ENCODE data around the gene NSD1. TPM values are rescaled to one million over a fixed set of nuclear protein-coding genes. Genes with fewer than 3 reads are reported as not detected.

NSD1 gene
- total and polyA plus RNA-seq, 2 of the 4 experiments (the other 2 are of a cell fraction) = 7.7 to 31.0 TPM

GRCh38 chr5:177253252-177253651 lies 119.7 kb downstream of the NSD1 start:
- no peak for DNase-seq
- no TSS peak for BruUV-seq (replicated peaks)
- Histone ChIP-seq H3K27me3 (ENCODE audit: control insufficient read depth, insufficient read depth, low read length) (no peaks in the 10 kb centered on the region), H4K5ac (ENCODE audit: low read depth, low read length) (no peak overlapping the region), H3K9ac (ENCODE audit: low read depth, low read length) (no peak overlapping the region), H4K20me1 (ENCODE audit: insufficient read depth, low read length) (no peaks in the 10 kb centered on the region), H3K9me3 (ENCODE audit: control insufficient read depth, insufficient read depth, low read length) (no peaks in the 10 kb centered on the region), H3K14ac (replicated peaks; ENCODE audit: low read depth, low read length) (no peak overlapping the region), H3K18ac (ENCODE audit: low read depth, low read length) (no peak overlapping the region), H2AFZ (replicated peaks; ENCODE audit: low read length, poor library complexity) (no peak overlapping the region), H3K4ac (ENCODE audit: low read depth, low read length) (no peak overlapping the region), H3K79me1 (ENCODE audit: low read depth in 1 of 2, low read length in 2 of 2) (peaks cover 13 to 18% of the 10 kb centered on the region in 2 experiments; a peak in 3 of 4 replicates), H2BK15ac (ENCODE audit: low read depth, low read length) (no peak overlapping the region), H4K91ac (ENCODE audit: insufficient read depth, low read depth, low read length) (no peak overlapping the region), H3K27ac (ENCODE audit: insufficient read depth, low read length) (no peak overlapping the region), H2BK20ac (ENCODE audit: low read depth, low read length) (no peak overlapping the region), H3K23ac (ENCODE audit: low read depth, low read length) (no peak overlapping the region), H3K4me2 (ENCODE audit: low read depth, low read length) (no peak overlapping the region), H2BK5ac (ENCODE audit: low read depth, low read length, poor library complexity, severe bottlenecking) (no peak overlapping the region), H2AK9ac (replicated peaks; ENCODE audit: low read depth, low read length, poor library complexity) (no peak overlapping the region), H2BK120ac (ENCODE audit: low read depth, low read length) (no peak overlapping the region), H3K4me3 (ENCODE audit: insufficient read depth, low read depth, low read length) (no peak overlapping the region), H2AK5ac (ENCODE audit: low read depth, low read length) (no peak overlapping the region), H3K56ac (ENCODE audit: extremely low read depth, insufficient read depth, low read length) (no peak overlapping the region), H4K8ac (ENCODE audit: low read depth in 2 of 2, low read length in 2 of 2) (no peak overlapping the region), H3K36me3 (ENCODE audit: control insufficient read depth, insufficient read depth, low read length) (peaks cover 28% of the 10 kb centered on the region), H3K4me1 (ENCODE audit: control insufficient read depth, insufficient read depth, low read length) (no peaks in the 10 kb centered on the region), H3K9me1 (ENCODE audit: insufficient read depth, low read length) (0 out of 2 replicates have a peak, but pooled peaks cover 4% of the 10 kb centered on the region)
- in situ Hi-C loops (cut with MboI; ENCODE audit: low sequenced_read_pairs) = no loop called here
- no CpG with 5 or more reads among the region's 1 CpG for WGBS, 2 experiments (ENCODE audit: extremely low coverage in 2 of 2, insufficient read length in 1 of 2)
- TF ChIP-seq ELK1 (IDR thresholded peaks at IDR 0.05; ENCODE audit: borderline replicate concordance, low read depth, low read length) (no peak), MAFK (IDR thresholded peaks at IDR 0.05; ENCODE audit: low read depth, low read length) (peak; percentile 39; the same call in 1 of the 2 replicates)
- CTCF ChIA-PET = interaction anchor here (0.5 to 0.6 kb wide), 2 partner anchors 29 to 37 kb away, joined by 3 read pairs; no protein-coding TSS in a partner anchor
- dilution Hi-C loops (cut with HindIII; ENCODE audit: low sequenced_read_pairs, unreplicated experiment) = no loop called here
- intact Hi-C loops (cut with micrococcal nuclease) = no loop called here
- POLR2A ChIA-PET (ENCODE audit: unreplicated experiment) = no interaction called here
- ATAC-seq (ENCODE audit: low read depth) = no peak

All from IMR-90 (cell line).